Bronchial epithelial cell (primary cell): ENCODE data around the gene PIM1. TPM values are rescaled to one million over a fixed set of nuclear protein-coding genes. Genes with fewer than 3 reads are reported as not detected.
A peak's percentile ranks its signal among the peaks of the same experiment; 100 is the strongest.

Experiments used
- DNase-seq: peaks from one replicate; pipeline ENCODE4 v3.0.0-alpha.2; 2010; ENCODE audit warnings: low read depth
- FAIRE-seq: peaks from 2 replicates; lab custom pipeline; 2011; peaks lifted over from hg19 to GRCh38; lab: Jason Lieb, UNC
- H3K27me3 ChIP-seq: 2 replicates; pipeline ENCODE4 v1.5.1; 2011; ENCODE audit warnings: low read length; ENCODE audit not compliant: control insufficient read depth, insufficient read depth
- H3K36me3 ChIP-seq: 2 replicates; pipeline ENCODE4 v1.5.1; 2011; ENCODE audit warnings: low read length; ENCODE audit not compliant: control insufficient read depth, insufficient read depth
- H3K4me3 ChIP-seq: 2 replicates; pipeline ENCODE4 v1.5.1; 2011; ENCODE audit warnings: mild to moderate bottlenecking, low read depth, low read length, control low read depth
- total RNA-seq: library from RNA; depleted of rRNA; stranded (reverse); fragments of >200 nt; gene quantifications from 2 replicates; pipeline ENCODE4 v1.2.1, GENCODE V29; 2014
- TF ChIP-seq, protein P1 (sequence below): IDR thresholded peaks from 2 replicates; pipeline ENCODE4 v1.5.1; 2011; ENCODE audit warnings: mild to moderate bottlenecking, moderate library complexity, low read length, control low read depth, inconsistent platforms; ENCODE audit not compliant: insufficient read depth, severe bottlenecking

The PIM1 gene
- total RNA-seq, 1 donor from 2014 or later, result 29.2 TPM

GRCh38 chr6:37171970-37172812, 2.2 kb downstream of the PIM1 start:
- Histone ChIP-seq H3K27me3 (no peaks in the 10 kb centered on the region), H3K4me3 (peak overlapping the region; percentile 80), H3K36me3 (peaks cover 23% of the 10 kb centered on the region)
- FAIRE-seq (no peak), DNase-seq (peak; percentile 88)
- TF ChIP-seq, protein P1, sequence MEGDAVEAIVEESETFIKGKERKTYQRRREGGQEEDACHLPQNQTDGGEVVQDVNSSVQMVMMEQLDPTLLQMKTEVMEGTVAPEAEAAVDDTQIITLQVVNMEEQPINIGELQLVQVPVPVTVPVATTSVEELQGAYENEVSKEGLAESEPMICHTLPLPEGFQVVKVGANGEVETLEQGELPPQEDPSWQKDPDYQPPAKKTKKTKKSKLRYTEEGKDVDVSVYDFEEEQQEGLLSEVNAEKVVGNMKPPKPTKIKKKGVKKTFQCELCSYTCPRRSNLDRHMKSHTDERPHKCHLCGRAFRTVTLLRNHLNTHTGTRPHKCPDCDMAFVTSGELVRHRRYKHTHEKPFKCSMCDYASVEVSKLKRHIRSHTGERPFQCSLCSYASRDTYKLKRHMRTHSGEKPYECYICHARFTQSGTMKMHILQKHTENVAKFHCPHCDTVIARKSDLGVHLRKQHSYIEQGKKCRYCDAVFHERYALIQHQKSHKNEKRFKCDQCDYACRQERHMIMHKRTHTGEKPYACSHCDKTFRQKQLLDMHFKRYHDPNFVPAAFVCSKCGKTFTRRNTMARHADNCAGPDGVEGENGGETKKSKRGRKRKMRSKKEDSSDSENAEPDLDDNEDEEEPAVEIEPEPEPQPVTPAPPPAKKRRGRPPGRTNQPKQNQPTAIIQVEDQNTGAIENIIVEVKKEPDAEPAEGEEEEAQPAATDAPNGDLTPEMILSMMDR, result peak; percentile 84

DNA sequence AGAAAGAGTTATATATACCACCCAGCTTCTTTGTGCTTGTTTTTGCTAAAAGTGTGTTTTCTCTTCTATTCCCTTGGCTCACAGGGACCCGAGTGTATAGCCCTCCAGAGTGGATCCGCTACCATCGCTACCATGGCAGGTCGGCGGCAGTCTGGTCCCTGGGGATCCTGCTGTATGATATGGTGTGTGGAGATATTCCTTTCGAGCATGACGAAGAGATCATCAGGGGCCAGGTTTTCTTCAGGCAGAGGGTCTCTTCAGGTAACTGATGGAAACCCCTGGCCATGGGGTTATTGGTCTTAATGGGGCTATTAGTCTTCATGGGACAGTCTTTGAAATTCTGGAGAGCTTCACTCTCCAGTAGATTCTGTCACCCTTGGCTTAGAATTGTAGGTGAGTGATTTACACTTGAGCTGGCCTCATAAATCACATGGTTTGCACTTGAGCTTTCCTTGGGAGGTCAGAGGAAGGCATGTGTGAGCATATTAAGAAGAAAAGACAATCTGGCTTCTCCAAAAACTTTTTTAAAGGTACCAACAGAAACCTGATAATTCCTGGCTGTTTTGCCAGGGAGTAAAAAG, 3.0 kb downstream of the PIM1 start:
- H3K27me3 ChIP-seq, result no peaks in the 10 kb centered on the region
- H3K36me3 ChIP-seq, result peaks cover 23% of the 10 kb centered on the region
- FAIRE-seq (no peak), DNase-seq (no peak)
- TF ChIP-seq, protein P1, result no peak
- H3K4me3 ChIP-seq, result no peak overlapping the region

- DNase-seq, result no peak
- no peak for FAIRE-seq
- Histone ChIP-seq H3K27me3 (no peaks in the 10 kb centered on the region), H3K36me3 (peaks cover 23% of the 10 kb centered on the region), H3K4me3 (no peak overlapping the region)
- TF ChIP-seq, protein P1, result no peak
Measured at GRCh38 chr6:37173493-37174195, 3.7 kb downstream of the PIM1 start.

DNA sequence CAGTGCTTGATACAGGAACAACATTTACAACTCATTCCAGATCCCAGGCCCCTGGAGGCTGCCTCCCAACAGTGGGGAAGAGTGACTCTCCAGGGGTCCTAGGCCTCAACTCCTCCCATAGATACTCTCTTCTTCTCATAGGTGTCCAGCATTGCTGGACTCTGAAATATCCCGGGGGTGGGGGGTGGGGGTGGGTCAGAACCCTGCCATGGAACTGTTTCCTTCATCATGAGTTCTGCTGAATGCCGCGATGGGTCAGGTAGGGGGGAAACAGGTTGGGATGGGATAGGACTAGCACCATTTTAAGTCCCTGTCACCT, 4.2 kb downstream of the PIM1 start:
- peaks cover 23% of the 10 kb centered on the region for H3K36me3 ChIP-seq
- no peak overlapping the region for H3K4me3 ChIP-seq
- DNase-seq (no peak), FAIRE-seq (no peak)
- TF ChIP-seq, protein P1, result no peak
- H3K27me3 ChIP-seq, result no peaks in the 10 kb centered on the region

- TF ChIP-seq, protein P1, result no peak
- DNase-seq (no peak), FAIRE-seq (no peak)
- Histone ChIP-seq H3K4me3 (no peak overlapping the region), H3K27me3 (no peaks in the 10 kb centered on the region), H3K36me3 (peaks cover 23% of the 10 kb centered on the region)
Measured at GRCh38 chr6:37174515-37175331, 4.8 kb downstream of the PIM1 start.
